ENCODE results near the gene RGSL1.

GRCh38 chr1:182556279-182556678 lies 106.3 kb downstream of the RGSL1 start:
- TF ChIP-seq SETDB1 (IDR thresholded peaks at IDR 0.05; ENCODE audit: low read length): no peak
- no peak for TF ChIP-seq CREB1 (IDR thresholded peaks at IDR 0.05)
- TF ChIP-seq CREB1 (CRISPR knock-in tag; IDR thresholded peaks at IDR 0.05): no peak
- no peak for TF ChIP-seq CAMTA2 (CRISPR knock-in tag; conservative IDR thresholded peaks at IDR 0.05)
- TF ChIP-seq ZNF121 (CRISPR knock-in tag; conservative IDR thresholded peaks at IDR 0.05): no peak
- no peak for TF ChIP-seq FOXJ2 (tag; IDR thresholded peaks at IDR 0.05)
- no peak for TF ChIP-seq FOXM1 (IDR thresholded peaks at IDR 0.05; ENCODE audit: low read depth)
- no peak for TF ChIP-seq FOXM1 (CRISPR knock-in tag; IDR thresholded peaks at IDR 0.05; ENCODE audit: low read depth)
